GM12878 (cell line): Measurements from ENCODE around the gene ACTA2.

ENCODE experiments used
- ATF2 ChIP-seq: IDR thresholded peaks from 2 replicates; pipeline ENCODE4 v1.6.1; 2012; ENCODE audit warnings: low read length, inconsistent platforms
- CTCF ChIP-seq, 3 experiments: IDR thresholded peaks in 2 of 3; conservative IDR thresholded peaks in 1 of 3; 2 replicates each; pipeline ENCODE4 v1.5.1; 2011; ENCODE audit warnings: low read depth in 3 of 3, low read length in 3 of 3, mild to moderate bottlenecking in 3 of 3, control low read depth in 2 of 3, moderate library complexity in 2 of 3, inconsistent platforms in 1 of 3, mixed read lengths in 1 of 3; ENCODE audit not compliant: control insufficient read depth in 2 of 3, insufficient read depth in 1 of 3; ENCODE audit errors: extremely low read depth in 1 of 3
- EP300 ChIP-seq, 2 experiments: fragments of 150-350 bp in 1 of 2; IDR thresholded peaks; 2 replicates each; pipeline ENCODE4 v1.6.1; 2011 to 2012; ENCODE audit warnings: low read depth in 2 of 2, low read length in 2 of 2, borderline replicate concordance in 1 of 2, improper control_type of control experiment in 1 of 2, inconsistent platforms in 1 of 2; ENCODE audit not compliant: control insufficient read depth in 1 of 2

GRCh38 chr10:88926566-88927415 lies 25.8 kb downstream of the ACTA2 start:
- TF ChIP-seq CTCF (IDR thresholded peaks at IDR 0.05 in 2 of 3, conservative IDR thresholded peaks at IDR 0.05 in 1 of 3; ENCODE audit: control insufficient read depth in 2 of 3, extremely low read depth in 1 of 3, insufficient read depth in 1 of 3, low read depth in 3 of 3, low read length in 3 of 3) (no peak), EP300 (IDR thresholded peaks at IDR 0.05; ENCODE audit: borderline replicate concordance in 1 of 2, control insufficient read depth in 1 of 2, low read depth in 2 of 2, low read length in 2 of 2) (no peak), ATF2 (no peak)
